HepG2 (cell line): ENCODE results near the gene NDUFAF3. TPM values are rescaled to one million over a fixed set of nuclear protein-coding genes. Genes with fewer than 3 reads are reported as not detected.
A peak's percentile ranks its signal among the peaks of the same experiment; 100 is the strongest.

Source experiments
- BCLAF1 ChIP-seq: fragments of 450-650 bp; IDR thresholded peaks from 2 replicates; pipeline ENCODE4 v1.6.1; 2017; ENCODE audit warnings: mild to moderate bottlenecking
- GFI1 ChIP-seq: sonication (generic); formaldehyde crosslinking; IDR thresholded peaks from 2 replicates; pipeline ENCODE4 v1.5.0; 2020; ENCODE audit warnings: missing genetic modification reagents, mild to moderate bottlenecking, borderline replicate concordance
- GLI4 ChIP-seq: sonication (generic); formaldehyde crosslinking; IDR thresholded peaks from 2 replicates; pipeline ENCODE4 v1.5.1; 2020; ENCODE audit warnings: missing genetic modification reagents, mild to moderate bottlenecking, moderate library complexity, borderline replicate concordance
- HINFP ChIP-seq: sonication (generic); formaldehyde crosslinking; IDR thresholded peaks from 2 replicates; pipeline ENCODE4 v1.4.0; 2020; ENCODE audit warnings: low read depth, mild to moderate bottlenecking, missing genetic modification reagents
- KDM2A ChIP-seq: sonication (generic); formaldehyde crosslinking; IDR thresholded peaks from 2 replicates; pipeline ENCODE4 v1.4.0; 2020; ENCODE audit warnings: low read depth, missing genetic modification reagents, borderline replicate concordance
- MTA1 ChIP-seq: sonication (generic); formaldehyde crosslinking; IDR thresholded peaks from 2 replicates; pipeline ENCODE4 v1.4.0; 2020; ENCODE audit warnings: missing genetic modification reagents, mild to moderate bottlenecking, borderline replicate concordance
- NR2F2 ChIP-seq: IDR thresholded peaks from 2 replicates; pipeline ENCODE4 v1.6.1; 2012; ENCODE audit warnings: low read depth, inconsistent platforms, borderline replicate concordance
- POGK ChIP-seq: sonication (generic); formaldehyde crosslinking; conservative IDR thresholded peaks from 2 replicates; pipeline ENCODE4 v1.8.0; 2022; ENCODE audit warnings: mild to moderate bottlenecking, moderate library complexity, missing genetic modification reagents
- POGZ ChIP-seq: sonication (generic); formaldehyde crosslinking; IDR thresholded peaks from 2 replicates; pipeline ENCODE4 v1.4.0; 2020; ENCODE audit warnings: mild to moderate bottlenecking, missing genetic modification reagents
- ZFP37 ChIP-seq: sonication (generic); formaldehyde crosslinking; IDR thresholded peaks from 2 replicates; pipeline ENCODE4 v1.4.0; 2020; ENCODE audit warnings: missing genetic modification reagents, borderline replicate concordance
- ZIK1 ChIP-seq: sonication (generic); formaldehyde crosslinking; IDR thresholded peaks from 2 replicates; pipeline ENCODE4 v1.5.0; 2020; ENCODE audit warnings: mild to moderate bottlenecking, low read depth, missing genetic modification reagents, borderline replicate concordance
- ZNF333 ChIP-seq: sonication (generic); formaldehyde crosslinking; IDR thresholded peaks from 2 replicates; pipeline ENCODE4 v1.4.0; 2020; ENCODE audit warnings: mild to moderate bottlenecking, missing genetic modification reagents, borderline replicate concordance
- ZNF501 ChIP-seq: sonication (generic); formaldehyde crosslinking; IDR thresholded peaks from 2 replicates; pipeline ENCODE4 v1.5.1; 2020; ENCODE audit warnings: mild to moderate bottlenecking, moderate library complexity, missing genetic modification reagents
- ZNF841 ChIP-seq: sonication (generic); formaldehyde crosslinking; IDR thresholded peaks from 2 replicates; pipeline ENCODE4 v1.8.1; 2023; ENCODE audit warnings: missing genetic modification reagents, borderline replicate concordance
- ZSCAN31 ChIP-seq: sonication (generic); formaldehyde crosslinking; IDR thresholded peaks from 2 replicates; pipeline ENCODE4 v1.5.0; 2020; ENCODE audit warnings: low read depth, mild to moderate bottlenecking, missing genetic modification reagents
- polyA plus RNA-seq, 8 experiments: library from polyadenylated mRNA; depleted of rRNA in 3 of 8; stranded (reverse) in 7 of 8; unstranded in 1 of 8; fragments of >200 nt; fragmentation: Illumina TruSeq in 4 of 8; extraction: Trizol in 4 of 8; gene quantifications; 2 replicates each; pipeline versions ENCODE4 v1.2.1 to v1.2.3, GENCODE V29; 2011 to 2016; ENCODE audit warnings: low read depth in 4 of 8, missing spikeins in 1 of 8, mixed read lengths in 1 of 8; ENCODE audit not compliant: insufficient read depth in 1 of 8
- total RNA-seq, 5 experiments: library from RNA; depleted of rRNA; stranded (reverse); fragments of >200 nt; fragmentation: Illumina TruSeq; extraction: Trizol; gene quantifications; 2 replicates each; pipeline ENCODE4 v1.2.3, GENCODE V29; 2016; ENCODE audit warnings: low read depth in 1 of 5

The NDUFAF3 gene
- total and polyA plus RNA-seq, 2 of the 13 experiments (the other 11 are each of a cell fraction or from before 2014, with no cell fraction given): 39.0 to 50.0 TPM

- no peak for TF ChIP-seq KDM2A (CRISPR knock-in tag)
- 0 out of 2 replicates have a peak, but pooled peaks have one; percentile 9 for TF ChIP-seq MTA1
- no peak; the same call in 1 of the 2 replicates for TF ChIP-seq POGK (CRISPR knock-in tag)
- no peak for TF ChIP-seq GLI4 (CRISPR knock-in tag)
- TF ChIP-seq BCLAF1: no peak
- peak; percentile 15; the same call in 1 of the 2 replicates for TF ChIP-seq ZSCAN31 (CRISPR knock-in tag)
- TF ChIP-seq GFI1 (CRISPR knock-in tag): no peak
- 0 out of 2 replicates have a peak, but pooled peaks have one; percentile 21 for TF ChIP-seq ZIK1 (CRISPR knock-in tag)
- TF ChIP-seq HINFP (CRISPR knock-in tag): no peak
- no peak for TF ChIP-seq ZNF333
- TF ChIP-seq NR2F2: no peak; the same call in 1 of the 2 replicates
- TF ChIP-seq ZFP37: no peak
- TF ChIP-seq ZNF501 (CRISPR knock-in tag): no peak; the same call in 1 of the 2 replicates
- no peak for TF ChIP-seq ZNF841 (CRISPR knock-in tag)
- no peak for TF ChIP-seq POGZ
These were observed 1.4 kb upstream of the NDUFAF3 start (continued) for GRCh38 chr3:49020330-49021212.
